IPS-15b (cell line): Measurements from ENCODE around the gene ZFYVE21.

Source experiments
- H3K27me3 ChIP-seq: one replicate; pipeline ENCODE4 v1.6.1; 2013; ENCODE audit warnings: low read length; ENCODE audit not compliant: control insufficient read depth, insufficient read depth
- H3K36me3 ChIP-seq: one replicate; pipeline ENCODE4 v1.6.1; 2013; ENCODE audit warnings: low read length; ENCODE audit not compliant: control insufficient read depth, insufficient read depth
- H3K4me1 ChIP-seq: one replicate; pipeline ENCODE4 v1.6.1; 2013; ENCODE audit warnings: mild to moderate bottlenecking, low read length; ENCODE audit not compliant: control insufficient read depth, insufficient read depth
- H3K4me3 ChIP-seq: one replicate; pipeline ENCODE4 v1.5.1; 2013; ENCODE audit warnings: low read depth, low read length
- H3K9ac ChIP-seq: one replicate; pipeline ENCODE4 v1.6.1; 2013; ENCODE audit warnings: low read depth, mild to moderate bottlenecking, low read length
- H3K9me3 ChIP-seq: one replicate; pipeline ENCODE4 v1.6.1; 2013; ENCODE audit warnings: mild to moderate bottlenecking, low read length; ENCODE audit not compliant: control insufficient read depth, insufficient read depth

The ZFYVE21 gene

DNA sequence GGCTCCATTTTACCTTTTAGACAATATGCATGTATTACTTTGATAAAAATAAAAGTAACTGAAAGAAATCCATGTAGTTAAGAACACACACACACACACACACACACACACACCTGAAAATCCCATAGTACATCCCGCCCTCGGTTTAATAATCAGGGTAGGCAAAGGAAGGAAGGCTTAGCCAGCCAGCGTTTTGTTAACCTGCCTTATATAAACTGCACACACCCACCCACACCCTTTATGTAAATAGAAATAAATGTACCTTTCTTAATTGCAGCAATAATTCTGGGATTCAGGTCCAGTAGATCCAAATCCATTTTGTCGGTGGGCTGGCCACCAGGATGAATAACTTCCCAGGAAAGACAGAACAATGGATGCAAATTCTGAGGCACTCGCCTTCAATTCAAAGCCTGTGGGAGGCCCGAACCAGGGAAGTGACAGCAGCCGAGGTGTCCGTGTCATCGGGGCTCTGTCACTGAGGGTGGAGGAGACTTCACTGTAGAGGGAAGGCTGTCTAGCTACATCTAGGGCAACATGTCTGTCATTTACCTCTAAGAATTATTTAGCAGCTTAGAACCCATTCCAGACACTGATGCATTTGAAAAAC is 4.7 kb upstream of the ZFYVE21 start:
- Histone ChIP-seq H3K9ac (no peak overlapping the region), H3K36me3 (peaks cover 43% of the 10 kb centered on the region), H3K27me3 (no peaks in the 10 kb centered on the region), H3K4me3 (no peak overlapping the region), H3K4me1 (peaks cover 2% of the 10 kb centered on the region), H3K9me3 (no peaks in the 10 kb centered on the region)

DNA sequence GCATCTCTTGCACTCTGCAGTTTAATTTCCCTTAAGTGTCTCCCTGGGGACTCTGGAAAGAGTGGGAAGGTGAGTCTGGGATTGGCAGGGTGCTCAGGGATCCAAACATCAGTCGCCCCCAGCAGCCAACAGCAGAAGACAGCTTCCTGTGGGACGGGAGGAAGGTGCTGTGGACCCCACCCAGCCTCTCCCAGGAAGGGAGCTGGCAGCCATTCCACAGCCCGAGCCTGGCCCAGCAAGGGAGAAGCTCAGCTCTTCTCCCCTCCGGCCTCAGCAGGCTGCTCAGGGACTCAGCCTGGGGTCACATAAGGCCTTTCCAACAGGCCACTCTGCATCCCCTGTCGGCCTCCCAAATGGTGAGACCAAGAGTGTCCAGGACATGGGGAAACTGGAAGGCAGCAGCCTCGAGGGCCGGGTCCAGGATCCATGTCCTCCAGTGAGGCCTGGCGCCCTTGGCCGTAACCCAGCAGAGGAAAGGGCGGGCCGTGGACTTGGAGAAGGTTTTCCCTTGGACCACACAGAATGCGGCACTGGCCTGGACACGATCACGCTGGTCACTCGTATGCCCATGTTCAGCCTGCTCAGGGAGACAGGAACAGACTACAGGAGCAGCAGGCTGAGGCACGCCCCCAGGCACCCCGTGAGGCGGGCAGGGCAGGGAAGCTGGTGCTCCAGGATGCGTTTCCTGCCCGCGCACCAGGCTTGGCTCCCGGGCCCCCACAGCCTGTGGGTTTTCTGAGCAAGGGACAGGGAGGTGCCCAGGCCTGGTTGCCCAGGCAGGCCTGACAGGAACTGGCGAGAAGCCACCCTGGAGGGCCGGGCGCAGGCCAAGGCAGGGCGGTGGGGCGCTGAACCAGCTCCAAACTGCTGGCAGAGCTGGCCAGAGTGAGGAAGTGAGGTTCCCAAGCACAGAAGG is 3.8 kb upstream of the ZFYVE21 start:
- Histone ChIP-seq H3K4me1 (peaks cover 2% of the 10 kb centered on the region), H3K4me3 (no peak overlapping the region), H3K9me3 (no peaks in the 10 kb centered on the region), H3K27me3 (no peaks in the 10 kb centered on the region), H3K36me3 (peaks cover 34% of the 10 kb centered on the region), H3K9ac (no peak overlapping the region)

DNA sequence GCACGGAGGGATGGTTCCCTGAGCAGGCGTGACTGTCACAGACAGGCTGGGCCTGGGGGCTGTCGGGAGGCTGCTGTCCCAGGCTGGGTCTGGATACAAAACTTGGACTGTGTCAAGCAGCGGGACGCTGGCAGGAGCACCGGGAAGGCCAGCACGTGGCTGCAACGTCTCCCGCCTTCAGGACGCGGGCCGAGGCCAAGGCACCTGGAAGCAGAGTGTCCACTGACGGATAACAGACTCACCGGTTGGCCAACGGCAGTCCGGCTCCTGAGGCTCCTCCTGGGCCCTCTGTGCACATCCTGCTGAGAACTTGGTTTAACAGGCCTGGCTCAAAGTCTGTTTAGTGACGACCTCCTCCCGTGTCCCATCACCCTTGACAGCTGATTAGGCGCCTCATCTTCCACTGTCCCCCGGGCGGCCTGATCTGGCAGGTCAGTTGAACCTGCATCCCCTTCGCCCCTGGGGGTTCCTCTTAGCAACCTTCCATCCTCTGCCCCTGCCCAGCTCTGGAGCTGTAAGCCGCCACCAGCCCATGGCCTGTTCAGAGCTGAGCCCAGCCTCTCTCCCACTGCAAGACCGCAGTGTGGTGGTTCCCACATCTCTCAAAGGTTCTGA is 2.9 kb upstream of the ZFYVE21 start:
- peaks cover 25% of the 10 kb centered on the region for H3K36me3 ChIP-seq
- peak overlapping the region; percentile 24 for H3K9ac ChIP-seq
- no peak overlapping the region for H3K4me3 ChIP-seq
- peaks cover 2% of the 10 kb centered on the region for H3K4me1 ChIP-seq
- no peaks in the 10 kb centered on the region for H3K27me3 ChIP-seq
- H3K9me3 ChIP-seq: no peaks in the 10 kb centered on the region

- Histone ChIP-seq H3K9me3 (no peaks in the 10 kb centered on the region), H3K27me3 (no peaks in the 10 kb centered on the region), H3K9ac (peak overlapping the region; percentile 24), H3K36me3 (peaks cover 18% of the 10 kb centered on the region), H3K4me1 (peaks cover 2% of the 10 kb centered on the region), H3K4me3 (no peak overlapping the region)
Observed at GRCh38 chr14:103713304-103714062, 2.1 kb upstream of the ZFYVE21 start.

DNA sequence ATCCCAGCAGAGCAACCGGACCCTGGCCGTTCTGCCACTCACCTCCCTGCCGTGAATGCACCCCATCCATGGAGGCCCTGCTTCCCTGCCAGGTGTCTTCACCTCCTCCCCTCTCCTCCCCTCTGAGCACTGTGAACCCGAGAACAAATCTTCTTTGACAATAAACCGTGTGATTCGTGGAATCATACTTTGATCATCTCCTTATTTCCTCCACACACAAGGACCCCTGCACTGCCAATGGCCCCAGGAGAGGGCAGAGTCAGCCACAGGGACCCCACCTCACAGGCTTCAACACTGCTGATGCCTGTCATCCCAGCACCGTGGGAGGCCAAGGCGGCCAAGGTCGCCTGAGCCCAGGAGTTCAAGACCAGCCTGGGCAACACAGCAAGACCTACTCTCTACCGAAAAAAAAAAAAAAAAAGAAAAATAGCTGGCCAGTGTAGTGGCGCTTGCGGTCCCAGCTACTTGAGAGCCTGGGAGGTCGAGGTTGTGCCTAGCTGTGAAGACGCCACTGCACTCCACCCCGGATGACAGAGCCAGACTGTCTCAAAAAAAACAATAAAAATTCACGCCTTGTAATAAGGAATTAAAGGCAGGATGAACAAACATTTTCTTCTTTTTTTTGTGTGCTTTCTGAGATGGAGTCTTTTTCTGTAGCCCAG is 1.4 kb upstream of the ZFYVE21 start:
- peaks cover 18% of the 10 kb centered on the region for H3K36me3 ChIP-seq
- H3K9ac ChIP-seq: no peak overlapping the region
- no peaks in the 10 kb centered on the region for H3K9me3 ChIP-seq
- H3K27me3 ChIP-seq: no peaks in the 10 kb centered on the region
- peaks cover 2% of the 10 kb centered on the region for H3K4me1 ChIP-seq
- H3K4me3 ChIP-seq: peak overlapping the region; percentile 58

DNA sequence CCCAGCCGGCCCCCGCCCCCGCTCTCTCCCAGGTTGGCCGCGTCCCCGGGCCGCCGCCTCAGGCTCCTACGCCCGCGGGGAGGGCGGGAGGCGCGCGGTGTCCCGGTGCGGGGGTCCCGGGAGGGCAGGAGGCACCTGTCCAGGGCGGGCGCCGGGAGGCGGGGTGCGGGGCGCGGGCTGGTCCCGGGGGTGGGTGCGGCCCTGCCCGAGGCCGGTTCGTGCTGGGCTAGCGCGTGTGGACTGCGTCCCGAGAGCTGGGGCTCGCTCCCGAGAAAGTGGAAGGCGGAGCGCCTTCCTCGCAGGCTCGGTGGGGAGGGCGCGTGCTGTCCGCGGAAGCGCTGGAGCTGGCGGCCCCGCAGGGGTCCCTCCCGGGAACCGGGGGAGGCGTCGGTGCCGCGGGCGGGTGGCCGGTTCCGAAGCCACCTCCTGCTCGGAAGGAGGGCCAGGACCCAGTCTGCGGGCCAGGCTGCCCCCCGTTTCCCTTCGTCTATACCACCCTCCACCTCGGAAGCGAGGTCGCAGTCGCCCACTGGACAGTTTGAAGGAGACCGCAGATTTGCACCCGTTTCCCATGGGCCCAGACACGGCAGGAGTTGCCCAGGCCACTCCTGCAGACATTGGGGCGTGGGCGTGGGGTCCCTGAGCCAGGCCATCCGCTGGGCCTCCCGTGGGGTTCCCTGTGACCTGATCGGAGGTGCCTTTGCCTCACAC is 636 bp downstream of the ZFYVE21 start:
- Histone ChIP-seq H3K9ac (peak overlapping the region; percentile 50), H3K36me3 (peaks cover 9% of the 10 kb centered on the region), H3K4me3 (peak overlapping the region; percentile 67), H3K4me1 (peaks cover 2% of the 10 kb centered on the region), H3K27me3 (no peaks in the 10 kb centered on the region), H3K9me3 (no peaks in the 10 kb centered on the region)

DNA sequence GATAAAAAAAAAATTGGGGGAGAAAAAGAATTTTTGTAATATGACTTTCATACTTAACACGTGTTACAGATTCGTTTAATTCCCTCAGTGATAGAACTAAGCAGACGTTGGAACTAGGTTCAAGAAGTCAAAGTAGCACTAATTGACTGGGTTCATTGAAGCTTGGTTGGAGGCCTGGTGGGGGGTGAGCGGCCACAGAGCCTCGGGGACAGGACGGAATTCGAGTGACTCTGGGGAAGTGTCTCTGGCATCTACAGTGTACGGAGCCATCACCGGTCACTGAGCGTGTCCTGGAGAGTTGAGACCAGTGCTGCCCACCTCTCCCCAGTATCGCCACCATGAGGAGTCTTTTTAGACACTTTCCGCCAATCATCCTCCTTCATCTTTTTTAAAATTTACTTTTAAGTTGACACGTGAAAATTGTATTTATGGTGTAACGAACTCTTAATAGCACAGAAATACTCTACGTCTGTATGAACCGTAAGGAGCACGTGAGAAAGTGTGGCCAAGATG is 1.3 kb downstream of the ZFYVE21 start:
- H3K36me3 ChIP-seq: peaks cover 9% of the 10 kb centered on the region
- peak overlapping the region; percentile 67 for H3K4me3 ChIP-seq
- H3K4me1 ChIP-seq: peaks cover 2% of the 10 kb centered on the region
- H3K27me3 ChIP-seq: no peaks in the 10 kb centered on the region
- no peak overlapping the region for H3K9ac ChIP-seq
- H3K9me3 ChIP-seq: no peaks in the 10 kb centered on the region

DNA sequence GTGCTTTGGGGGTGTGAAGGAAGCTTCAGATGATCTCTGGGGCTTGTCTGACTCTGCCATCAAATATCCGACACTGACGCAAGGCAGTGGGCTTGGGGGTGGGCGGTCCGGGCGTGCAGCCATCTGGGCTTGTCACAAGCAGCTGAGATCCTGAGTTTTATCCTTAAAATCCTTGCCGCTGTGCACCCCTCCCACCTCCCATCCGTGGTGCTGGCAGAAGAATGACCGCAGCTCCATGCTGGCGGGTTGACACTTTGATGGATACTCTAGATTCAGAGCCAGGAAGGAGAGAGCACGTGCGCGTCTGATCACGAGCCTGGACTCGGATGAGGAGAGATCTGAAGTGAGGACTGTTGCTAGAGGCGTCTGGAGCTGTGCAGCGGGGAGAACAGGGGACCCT is 3.0 kb downstream of the ZFYVE21 start:
- Histone ChIP-seq H3K27me3 (no peaks in the 10 kb centered on the region), H3K9ac (no peak overlapping the region), H3K9me3 (no peaks in the 10 kb centered on the region), H3K4me3 (no peak overlapping the region), H3K36me3 (peaks cover 5% of the 10 kb centered on the region), H3K4me1 (no peaks in the 10 kb centered on the region)

DNA sequence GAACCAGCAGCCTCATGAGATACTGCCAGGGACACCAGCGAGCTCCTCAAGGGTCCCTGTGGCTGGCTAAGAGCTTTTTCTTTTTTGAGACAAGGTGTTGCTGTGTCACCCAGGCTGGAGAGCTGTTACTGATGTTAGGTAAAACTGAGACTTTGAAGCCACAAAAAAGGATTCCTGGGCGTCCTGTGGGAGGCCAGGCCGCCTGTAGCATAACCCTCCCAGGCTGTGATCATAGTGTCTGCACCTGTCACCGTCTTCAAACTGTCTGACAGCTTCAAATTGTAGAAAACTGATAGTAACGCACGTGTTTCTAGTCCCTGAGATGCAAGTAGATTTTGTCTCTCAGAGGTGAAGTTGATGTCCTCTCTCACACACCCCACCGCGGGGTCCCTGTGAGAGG is 4.1 kb downstream of the ZFYVE21 start:
- H3K9me3 ChIP-seq: no peaks in the 10 kb centered on the region
- no peak overlapping the region for H3K9ac ChIP-seq
- no peaks in the 10 kb centered on the region for H3K4me1 ChIP-seq
- H3K36me3 ChIP-seq: peaks cover 3% of the 10 kb centered on the region
- H3K27me3 ChIP-seq: no peaks in the 10 kb centered on the region
- no peak overlapping the region for H3K4me3 ChIP-seq

- Histone ChIP-seq H3K36me3 (peaks cover 3% of the 10 kb centered on the region), H3K4me3 (no peak overlapping the region), H3K9ac (no peak overlapping the region), H3K9me3 (no peaks in the 10 kb centered on the region), H3K27me3 (no peaks in the 10 kb centered on the region), H3K4me1 (no peaks in the 10 kb centered on the region)
Observed at GRCh38 chr14:103721334-103722120, 5.9 kb downstream of the ZFYVE21 start.
